Gastrocnemius medialis (tissue), 4 donors: ENCODE data around the gene PDE4D. TPM values are rescaled to one million over a fixed set of nuclear protein-coding genes. Genes with fewer than 3 reads are reported as not detected.

Experiments
- ATAC-seq, 2 donors: fragments of 150-250 bp; one replicate each; pipeline ENCODE4 v1.9.1; 2016
- DNase-seq, 2 donors: peaks; one replicate each; pipeline ENCODE4 v3.0.0-alpha.2; 2019
- H3K27ac ChIP-seq, 4 donors: fragments of 200-600 bp; sonication (generic); 1 replicate in 1 of 4; 2 replicates in 3 of 4; pipeline ENCODE4 v1.5.1; 2016 to 2018; ENCODE audit warnings: mild to moderate bottlenecking in 2 of 4, moderate library complexity in 1 of 4
- H3K27me3 ChIP-seq, 3 donors: fragments of 200-600 bp; sonication (generic) in 2 of 3; 1 replicate in 1 of 3; 2 replicates in 2 of 3; pipeline versions ENCODE4 v1.5.1 to v1.6.0; 2016 to 2019; ENCODE audit warnings: mild to moderate bottlenecking in 1 of 3, moderate library complexity in 1 of 3
- H3K36me3 ChIP-seq, 2 donors: fragments of 200-600 bp; sonication (generic) in 1 of 2; one replicate each; pipeline ENCODE4 v1.5.1; 2017 to 2018
- H3K4me1 ChIP-seq, 2 donors: fragments of 200-600 bp; sonication (generic) in 1 of 2; one replicate each; pipeline ENCODE4 v1.5.1; 2016 to 2017; ENCODE audit warnings: mild to moderate bottlenecking in 2 of 2
- H3K4me3 ChIP-seq, 4 donors: fragments of 200-600 bp; sonication (generic) in 3 of 4; 1 replicate in 1 of 4; 2 replicates in 3 of 4; pipeline ENCODE4 v1.5.1; 2016 to 2019; ENCODE audit warnings: mild to moderate bottlenecking in 2 of 4
- H3K9me3 ChIP-seq, 3 donors: fragments of 200-600 bp; sonication (generic) in 2 of 3; 1 replicate in 1 of 3; 2 replicates in 2 of 3; pipeline ENCODE4 v1.5.1; 2016 to 2019
- POLR2A ChIP-seq, 2 donors: fragments of 450-650 bp; IDR thresholded peaks; one replicate each; pipeline ENCODE4 v1.6.1; 2017; ENCODE audit warnings: antibody characterized with exemption in 2 of 2, mild to moderate bottlenecking in 2 of 2, moderate library complexity in 2 of 2
- in situ Hi-C, 4 donors: fragments of 200-750 bp; cut with MboI; loops; one replicate each; pipeline versions ENCODE4 v1.15.0 to v1.8.0; 2017; ENCODE audit warnings: low sequenced_read_pairs in 4 of 4
- intact Hi-C: fragments of 100-400 bp; cut with DNase I; formaldehyde crosslinking; loops from one replicate; pipeline ENCODE4 v1.15.1; 2023; ENCODE audit warnings: low total_unique reads
- total RNA-seq, 4 donors: library from RNA; depleted of rRNA; stranded (reverse); fragments of >200 nt; gene quantifications; one replicate each; pipeline versions ENCODE4 v1.1.0 to v1.2.3, GENCODE V29; 2016
- TF ChIP-seq, protein P1 (sequence below), 5 experiments: fragments of 450-650 bp in 3 of 5; fragments of 200-600 bp in 2 of 5; sonication (generic) in 2 of 5; IDR thresholded peaks in 4 of 5; conservative IDR thresholded peaks in 1 of 5; 1 replicate in 4 of 5; 2 replicates in 1 of 5; pipeline ENCODE4 v1.5.1; 2016 to 2019; ENCODE audit warnings: antibody characterized with exemption in 5 of 5, mild to moderate bottlenecking in 3 of 5, moderate library complexity in 3 of 5

PDE4D gene
- total RNA-seq, 4 donors from 2014 or later: 133 to 223 (median 185) TPM

DNA sequence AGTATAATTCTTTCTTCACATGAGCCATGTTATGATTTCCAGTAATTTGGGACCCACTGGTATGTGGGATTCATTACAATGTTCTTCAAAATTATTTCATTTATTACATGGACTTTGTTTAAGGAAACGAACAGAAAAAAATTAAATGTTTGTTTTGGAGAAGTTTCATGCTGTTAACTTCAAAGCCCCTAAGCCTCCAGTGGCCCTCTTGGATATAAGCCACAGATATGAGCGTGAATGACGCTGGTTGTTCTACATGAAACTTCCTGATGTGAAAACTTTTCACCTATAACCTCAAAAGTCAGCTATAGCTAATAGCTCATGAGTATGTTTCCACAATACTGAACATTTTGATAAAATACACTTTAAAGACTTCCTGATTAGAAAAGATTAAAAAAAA, 334.2 kb downstream of the PDE4D start:
- intact Hi-C loops (no loop called here), in situ Hi-C loops (no loop called here)
- TF ChIP-seq, protein P1, sequence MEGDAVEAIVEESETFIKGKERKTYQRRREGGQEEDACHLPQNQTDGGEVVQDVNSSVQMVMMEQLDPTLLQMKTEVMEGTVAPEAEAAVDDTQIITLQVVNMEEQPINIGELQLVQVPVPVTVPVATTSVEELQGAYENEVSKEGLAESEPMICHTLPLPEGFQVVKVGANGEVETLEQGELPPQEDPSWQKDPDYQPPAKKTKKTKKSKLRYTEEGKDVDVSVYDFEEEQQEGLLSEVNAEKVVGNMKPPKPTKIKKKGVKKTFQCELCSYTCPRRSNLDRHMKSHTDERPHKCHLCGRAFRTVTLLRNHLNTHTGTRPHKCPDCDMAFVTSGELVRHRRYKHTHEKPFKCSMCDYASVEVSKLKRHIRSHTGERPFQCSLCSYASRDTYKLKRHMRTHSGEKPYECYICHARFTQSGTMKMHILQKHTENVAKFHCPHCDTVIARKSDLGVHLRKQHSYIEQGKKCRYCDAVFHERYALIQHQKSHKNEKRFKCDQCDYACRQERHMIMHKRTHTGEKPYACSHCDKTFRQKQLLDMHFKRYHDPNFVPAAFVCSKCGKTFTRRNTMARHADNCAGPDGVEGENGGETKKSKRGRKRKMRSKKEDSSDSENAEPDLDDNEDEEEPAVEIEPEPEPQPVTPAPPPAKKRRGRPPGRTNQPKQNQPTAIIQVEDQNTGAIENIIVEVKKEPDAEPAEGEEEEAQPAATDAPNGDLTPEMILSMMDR (IDR thresholded peaks at IDR 0.05 in 4 of 5, conservative IDR thresholded peaks at IDR 0.05 in 1 of 5): no peak
- no peak for TF ChIP-seq POLR2A (IDR thresholded peaks at IDR 0.05)
- Histone ChIP-seq H3K27ac (peak overlapping the region in 3 of 4 donors; percentile 87 to 93 (median 92)), H3K9me3 (no peaks in the 10 kb centered on the region), H3K36me3 (no peaks in the 10 kb centered on the region), H3K27me3 (no peaks in the 10 kb centered on the region), H3K4me1 (peaks cover 48 to 87% of the 10 kb centered on the region in 2 donors), H3K4me3 (no peak overlapping the region)
- ATAC-seq: no peak
- DNase-seq: no peak

DNA sequence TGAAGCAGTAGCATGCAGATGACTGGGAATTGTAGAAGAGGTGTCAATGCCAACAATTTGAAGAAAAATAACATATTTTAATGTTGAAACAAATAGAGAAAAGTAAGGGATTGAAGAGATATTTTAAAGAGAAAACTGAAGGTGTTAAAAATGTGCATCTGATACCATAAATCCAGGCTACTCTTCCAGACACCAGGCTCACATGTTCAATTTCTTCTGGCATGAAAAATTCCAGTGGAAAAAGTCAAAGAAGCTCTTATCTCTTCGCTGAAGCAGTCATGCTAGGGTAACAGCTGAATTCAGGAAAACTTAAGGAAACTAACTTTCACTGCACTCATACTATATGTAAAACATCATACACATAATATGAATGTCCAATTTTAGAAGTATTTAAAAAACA, 335.0 kb downstream of the PDE4D start:
- Histone ChIP-seq H3K4me3 (no peak overlapping the region), H3K9me3 (no peaks in the 10 kb centered on the region), H3K36me3 (no peaks in the 10 kb centered on the region), H3K27me3 (no peaks in the 10 kb centered on the region), H3K4me1 (peaks cover 41 to 83% of the 10 kb centered on the region in 2 donors), H3K27ac (peak overlapping the region; percentile 20 to 93 (median 90))
- TF ChIP-seq, protein P1 (IDR thresholded peaks at IDR 0.05 in 4 of 5, conservative IDR thresholded peaks at IDR 0.05 in 1 of 5): no peak
- no peak for TF ChIP-seq POLR2A (IDR thresholded peaks at IDR 0.05)
- ATAC-seq: no peak
- no peak for DNase-seq
- in situ Hi-C loops (no loop called here), intact Hi-C loops (no loop called here)

DNA sequence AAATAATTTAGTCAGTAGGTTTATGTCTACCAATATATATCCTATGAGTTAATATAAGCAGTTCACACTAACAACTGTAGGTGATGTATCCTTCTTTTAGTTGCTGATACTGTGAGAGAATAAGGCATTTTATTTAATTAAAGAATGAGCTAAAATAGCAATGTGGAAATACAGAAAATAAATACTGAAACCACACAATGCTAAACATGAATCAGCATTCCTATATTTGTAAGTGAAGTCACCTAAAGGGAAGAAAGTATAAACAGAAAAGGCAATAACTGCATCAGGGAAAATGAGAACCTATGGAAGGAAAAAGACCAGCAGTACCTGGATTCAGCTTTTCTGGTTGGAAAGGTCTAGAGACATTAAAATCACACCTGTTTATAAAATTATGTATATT, 336.0 kb downstream of the PDE4D start:
- TF ChIP-seq POLR2A (IDR thresholded peaks at IDR 0.05): no peak
- TF ChIP-seq, protein P1 (IDR thresholded peaks at IDR 0.05 in 4 of 5, conservative IDR thresholded peaks at IDR 0.05 in 1 of 5): no peak
- H3K4me1 ChIP-seq: peaks cover 36 to 80% of the 10 kb centered on the region in 2 donors
- intact Hi-C loops (no loop called here), in situ Hi-C loops (no loop called here)
- H3K27me3 ChIP-seq: no peaks in the 10 kb centered on the region
- DNase-seq: no peak
- ATAC-seq: no peak
- peak overlapping the region; percentile 39 to 93 (median 90) for H3K27ac ChIP-seq
- H3K36me3 ChIP-seq: no peaks in the 10 kb centered on the region
- H3K4me3 ChIP-seq: no peak overlapping the region
- H3K9me3 ChIP-seq: no peaks in the 10 kb centered on the region

DNA sequence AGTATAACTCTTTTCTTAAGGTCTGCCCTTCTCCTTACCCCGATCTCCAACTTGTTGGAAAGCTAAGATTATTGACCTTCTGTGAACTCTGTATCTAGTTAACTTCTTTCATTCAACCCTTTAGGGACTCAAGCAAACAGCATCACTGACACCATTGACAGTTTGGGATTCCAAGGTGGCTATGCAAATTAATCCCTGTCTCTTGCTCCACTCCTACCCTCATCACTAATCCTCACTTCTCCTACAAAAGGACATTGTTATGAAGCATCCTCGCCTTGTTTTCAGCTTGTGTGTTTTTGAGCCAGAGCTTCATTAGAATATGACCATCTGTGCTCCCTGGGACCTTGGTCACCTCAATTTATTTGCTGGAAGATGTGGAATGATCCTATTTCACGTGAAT, 337.9 kb downstream of the PDE4D start:
- intact Hi-C loops: no loop called here
- Histone ChIP-seq H3K4me1 (peaks cover 24 to 66% of the 10 kb centered on the region in 2 donors), H3K9me3 (no peaks in the 10 kb centered on the region), H3K36me3 (no peaks in the 10 kb centered on the region), H3K27me3 (no peaks in the 10 kb centered on the region), H3K27ac (peak overlapping the region in 3 of 4 donors; percentile 87 to 93 (median 92)), H3K4me3 (no peak overlapping the region)
- in situ Hi-C loops: no loop called here
- DNase-seq: no peak
- TF ChIP-seq, protein P1 (IDR thresholded peaks at IDR 0.05 in 4 of 5, conservative IDR thresholded peaks at IDR 0.05 in 1 of 5): no peak
- no peak for TF ChIP-seq POLR2A (IDR thresholded peaks at IDR 0.05)
- peak in 1 of 2 donors; percentile 30 for ATAC-seq

DNA sequence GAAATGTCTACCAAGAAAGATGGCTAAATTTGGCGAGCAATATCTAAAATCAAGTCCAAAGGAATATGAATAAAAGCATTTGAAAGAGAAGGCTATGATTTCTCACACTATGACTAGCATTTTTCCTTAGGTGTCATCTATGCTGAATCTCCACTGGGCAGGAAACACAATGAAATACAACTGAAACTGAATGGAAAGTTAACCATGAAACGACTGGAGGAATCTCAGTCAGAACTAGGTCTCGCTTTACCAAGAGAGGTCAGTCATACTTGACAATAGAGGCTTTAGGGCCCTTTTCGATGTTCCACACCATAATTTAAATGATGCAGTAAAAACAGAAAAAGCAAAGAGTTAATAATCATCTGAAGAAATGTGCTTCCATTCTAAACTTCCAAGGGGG, 339.0 kb downstream of the PDE4D start:
- Histone ChIP-seq H3K27ac (peak overlapping the region; percentile 32 to 93 (median 61)), H3K36me3 (no peaks in the 10 kb centered on the region), H3K9me3 (no peaks in the 10 kb centered on the region), H3K27me3 (no peaks in the 10 kb centered on the region), H3K4me1 (peaks cover 24 to 64% of the 10 kb centered on the region in 2 donors), H3K4me3 (no peak overlapping the region)
- no peak for ATAC-seq
- TF ChIP-seq, protein P1 (IDR thresholded peaks at IDR 0.05 in 4 of 5, conservative IDR thresholded peaks at IDR 0.05 in 1 of 5): no peak
- TF ChIP-seq POLR2A (IDR thresholded peaks at IDR 0.05): no peak
- intact Hi-C loops (no loop called here), in situ Hi-C loops (no loop called here)
- no peak for DNase-seq
